ENCODE measurements around the gene TBX1.

DNA sequence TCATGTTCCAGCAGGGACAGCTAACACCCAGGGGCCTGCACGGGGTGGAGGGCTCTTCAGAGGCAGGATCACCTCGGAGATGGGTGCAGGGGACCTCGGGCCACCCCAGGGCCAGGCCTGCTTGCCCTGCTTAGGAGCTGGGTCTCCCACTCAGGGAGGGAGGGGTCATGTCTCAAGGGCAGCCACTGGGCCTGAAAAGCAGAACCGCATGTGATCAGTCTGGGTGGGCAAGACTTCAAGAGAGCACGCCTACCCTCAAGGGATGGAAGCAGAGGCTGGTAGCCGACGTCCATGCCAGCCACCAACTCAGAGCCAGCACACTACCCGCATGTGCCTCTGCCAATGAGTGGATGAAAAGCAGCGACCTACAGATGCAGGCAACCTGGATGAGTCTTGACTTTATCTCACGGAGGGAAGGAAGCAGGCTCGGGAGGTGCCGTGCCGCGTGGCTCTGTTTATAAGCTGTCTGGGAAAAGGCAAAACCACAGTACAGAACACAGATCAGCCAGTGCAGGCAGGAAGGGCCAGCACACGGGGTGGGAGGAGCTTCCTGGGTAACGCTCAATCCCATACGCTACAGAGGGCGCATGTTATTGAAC is 16.0 kb downstream of the TBX1 start:
- TF ChIP-seq POLR2AphosphoS5 (IDR thresholded peaks at IDR 0.05) (no peak), CTCF (IDR thresholded peaks at IDR 0.05; ENCODE audit: poor library complexity, severe bottlenecking) (no peak)

All from neural cell (in vitro differentiated cells).